ENCODE results near the gene CTBS. TPM values are rescaled to one million over a fixed set of nuclear protein-coding genes. Genes with fewer than 3 reads are reported as not detected.

The CTBS gene
- total and polyA plus RNA-seq, 2 of the 13 experiments (the other 11 are each of a cell fraction or from before 2014, with no cell fraction given): 4.7 to 12.4 TPM

- 89% methylated on average over 5 of the region's 5 CpGs for WGBS (ENCODE audit: low lambda C conversion rate)
- Histone ChIP-seq H3K4me1 (ENCODE audit: insufficient read depth, low read length) (peaks cover 44% of the 10 kb centered on the region), H4K20me1 (ENCODE audit: insufficient read depth, low read length) (peaks cover 62% of the 10 kb centered on the region), H3K36me3 (replicated peaks in 1 of 2; ENCODE audit: control insufficient read depth in 1 of 2, insufficient read depth in 2 of 2, low read length in 2 of 2) (peaks cover 4 to 28% of the 10 kb centered on the region in 2 experiments; a peak in 4 of 5 replicates), H3K4me2 (ENCODE audit: low read depth, low read length) (peak overlapping the region; percentile 96), H3K79me2 (ENCODE audit: insufficient read depth, low read length) (peaks cover 69% of the 10 kb centered on the region), H3K27me3 (ENCODE audit: control insufficient read depth in 1 of 2, insufficient read depth in 2 of 2, low read length in 2 of 2) (no peaks in the 10 kb centered on the region), H3K4me3 (replicated peaks in 1 of 3; ENCODE audit: insufficient read depth in 1 of 3, low read depth in 2 of 3, low read length in 3 of 3) (peak overlapping the region in 1 of 3 experiments; percentile 97; a peak in 1 of 6 replicates), H2AFZ (ENCODE audit: low read length) (no peak overlapping the region), H3K9me3 (ENCODE audit: low read length) (no peaks in the 10 kb centered on the region), H3K27ac (ENCODE audit: extremely low read length, insufficient read depth, low read length) (no peak overlapping the region), H3K9ac (ENCODE audit: insufficient read depth, low read depth, low read length) (no peak overlapping the region)
- ChIA-PET POLR2A (interaction anchor here (1.1 to 4.9 kb wide), 2 partner anchors 23 to 71 kb away, joined by 4 to 90 read pairs; partner anchors contain the start of gene CTBS), CTCF (ENCODE audit: low intra/inter-chr PET ratio, low total read pairs) (no interaction called here)
- BruUV-seq (replicated peaks): no TSS peak
- ATAC-seq: no peak
- in situ Hi-C loops (cut with HindIII; ENCODE audit: extremely low pct_ligation_motif_present, low pct_unique_long_range_greater_than_20kb) (no loop called here), intact Hi-C loops (cut with micrococcal nuclease; ENCODE audit: unreplicated experiment) (no loop called here)
- FAIRE-seq: no peak
- DNase-seq (ENCODE audit: low spot score): no peak
- TF ChIP-seq MAZ (IDR thresholded peaks at IDR 0.05; ENCODE audit: borderline replicate concordance, low read depth, low read length) (no peak), MAZ (CRISPR knock-in tag; IDR thresholded peaks at IDR 0.05; ENCODE audit: low read depth) (no peak), ZNF546 (CRISPR knock-in tag; conservative IDR thresholded peaks at IDR 0.05) (no peak), ZNF790 (CRISPR knock-in tag; IDR thresholded peaks at IDR 0.05; ENCODE audit: borderline replicate concordance) (no peak), ZBTB1 (CRISPR knock-in tag; IDR thresholded peaks at IDR 0.05; ENCODE audit: borderline replicate concordance) (no peak), PAF1 (CRISPR knock-in tag; IDR thresholded peaks at IDR 0.05) (no peak), YEATS4 (CRISPR knock-in tag; IDR thresholded peaks at IDR 0.05; ENCODE audit: borderline replicate concordance) (no peak), IRX3 (CRISPR knock-in tag; IDR thresholded peaks at IDR 0.05; ENCODE audit: borderline replicate concordance, low read depth) (no peak), POLR2A (IDR thresholded peaks at IDR 0.05; ENCODE audit: insufficient read depth in 1 of 2, low read depth in 2 of 2, low read length in 2 of 2) (no peak), ZBTB7B (CRISPR knock-in tag; IDR thresholded peaks at IDR 0.05) (no peak), SIN3A (IDR thresholded peaks at IDR 0.05; ENCODE audit: borderline replicate concordance, low read depth, low read length) (no peak), GRHL1 (CRISPR knock-in tag; conservative IDR thresholded peaks at IDR 0.05) (no peak), ZNF563 (CRISPR knock-in tag; IDR thresholded peaks at IDR 0.05) (no peak), GABPB1 (CRISPR knock-in tag; IDR thresholded peaks at IDR 0.05) (no peak), ZBTB14 (CRISPR knock-in tag; IDR thresholded peaks at IDR 0.05) (no peak), POLR2AphosphoS2 (IDR thresholded peaks at IDR 0.05; ENCODE audit: low read depth, low read length) (no peak), MATR3 (CRISPR knock-in tag; IDR thresholded peaks at IDR 0.05) (no peak), AFF4 (CRISPR knock-in tag; IDR thresholded peaks at IDR 0.05) (no peak), SOX13 (IDR thresholded peaks at IDR 0.05) (no peak), SOX13 (CRISPR knock-in tag; conservative IDR thresholded peaks at IDR 0.05 in 1 of 2, IDR thresholded peaks at IDR 0.05 in 1 of 2) (no peak), RNF2 (conservative IDR thresholded peaks at IDR 0.05; ENCODE audit: low read depth) (no peak)
Observed at GRCh38 chr1:84502927-84503326, 71.3 kb downstream of the CTBS start.

All from HepG2 (cell line).